CD4-positive, alpha-beta memory T cell (primary cell): ENCODE measurements around the gene RAPGEF4. TPM values are rescaled to one million over a fixed set of nuclear protein-coding genes. Genes with fewer than 3 reads are reported as not detected.
A peak's percentile ranks its signal among the peaks of the same experiment; 100 is the strongest.

ENCODE experiments used
- CTCF ChIA-PET: fragments of 350-600 bp; sonication (Branson Sonifier 250); formaldehyde crosslinking; loops from one replicate; lab custom pipeline; 2021; ENCODE audit warnings: inconsistent platforms; ENCODE audit not compliant: partially characterized antibody; lab: Charles Lee
- POLR2A ChIA-PET: fragments of 350-600 bp; sonication (Branson Sonifier 250); formaldehyde crosslinking; loops from one replicate; lab custom pipeline; 2021; ENCODE audit not compliant: partially characterized antibody; lab: Charles Lee
- DNase-seq, 5 donors: peaks; one replicate each; pipeline versions ENCODE4 v3.0.0 to v3.0.0-alpha.2; 2020 to 2022; ENCODE audit warnings: mixed read lengths in 1 of 5
- H3K27ac ChIP-seq: one replicate; pipeline ENCODE4 v1.7.0; 2013; ENCODE audit warnings: low read depth, low read length
- H3K27me3 ChIP-seq: 2 replicates; pipeline ENCODE4 v1.7.0; 2013; ENCODE audit warnings: mild to moderate bottlenecking, low read length, moderate library complexity; ENCODE audit not compliant: insufficient read depth
- H3K36me3 ChIP-seq: 2 replicates; pipeline ENCODE4 v1.7.0; 2013; ENCODE audit warnings: mild to moderate bottlenecking, low read length, moderate library complexity; ENCODE audit not compliant: insufficient read depth
- H3K4me1 ChIP-seq: 2 replicates; pipeline ENCODE4 v1.7.0; 2013; ENCODE audit warnings: mild to moderate bottlenecking, low read length, moderate library complexity; ENCODE audit not compliant: insufficient read depth
- H3K4me3 ChIP-seq, 2 donors: one replicate each; pipeline ENCODE4 v1.7.0; 2013; ENCODE audit warnings: low read length in 2 of 2, mild to moderate bottlenecking in 1 of 2
- H3K9me3 ChIP-seq, 2 donors: one replicate each; pipeline ENCODE4 v1.7.0; 2013; ENCODE audit warnings: low read length in 2 of 2, control low read depth in 1 of 2; ENCODE audit not compliant: control insufficient read depth in 1 of 2
- H3K27ac Mint-ChIP-seq, 7 donors: one replicate each; pipeline ENCODE4 v1.8.0; 2020 to 2021; ENCODE audit warnings: mixed read lengths in 7 of 7, mild to moderate bottlenecking in 6 of 7, inconsistent platforms in 3 of 7, moderate library complexity in 3 of 7
- H3K27me3 Mint-ChIP-seq, 2 donors: one replicate each; pipeline ENCODE4 v1.8.0; 2020 to 2021; ENCODE audit warnings: mixed read lengths in 2 of 2
- H3K36me3 Mint-ChIP-seq, 2 donors: one replicate each; pipeline ENCODE4 v1.8.0; 2020 to 2021; ENCODE audit warnings: mixed read lengths in 2 of 2, inconsistent platforms in 1 of 2, mild to moderate bottlenecking in 1 of 2
- H3K4me1 Mint-ChIP-seq, 4 donors: one replicate each; pipeline ENCODE4 v1.8.0; 2020 to 2021; ENCODE audit warnings: mixed read lengths in 4 of 4, mild to moderate bottlenecking in 1 of 4
- H3K4me3 Mint-ChIP-seq, 8 donors: one replicate each; pipeline ENCODE4 v1.8.0; 2020 to 2021; ENCODE audit warnings: mixed read lengths in 8 of 8, mild to moderate bottlenecking in 7 of 8, moderate library complexity in 6 of 8, inconsistent platforms in 3 of 8
- H3K9me3 Mint-ChIP-seq, 8 donors: one replicate each; pipeline ENCODE4 v1.8.0; 2020 to 2021; ENCODE audit warnings: mixed read lengths in 8 of 8, mild to moderate bottlenecking in 5 of 8, inconsistent platforms in 3 of 8, moderate library complexity in 1 of 8
- intact Hi-C: fragments of 100-400 bp; cut with micrococcal nuclease; formaldehyde crosslinking; loops from one replicate; pipeline ENCODE4 v1.15.1; 2023
- polyA plus RNA-seq, 2 donors: library from polyadenylated mRNA; unstranded; fragments of 300-500 nt; fragmentation: Illumina TruSeq; gene quantifications; one replicate each; pipeline ENCODE4 v1.2.3, GENCODE V29; 2021
- total RNA-seq, 2 experiments: library from RNA; stranded (reverse); gene quantifications; one replicate each; pipeline ENCODE4 v1.2.3, GENCODE V29; 2021

Gene RAPGEF4
- total and polyA plus RNA-seq, 4 experiments from 2014 or later: not detected

- no peaks in the 10 kb centered on the region for H3K9me3 ChIP-seq
- H3K27me3 Mint-ChIP-seq: peaks cover 9 to 13% of the 10 kb centered on the region in 2 donors
- intact Hi-C loops: no loop called here
- no peaks in the 10 kb centered on the region for H3K9me3 Mint-ChIP-seq
- H3K36me3 Mint-ChIP-seq: no peaks in the 10 kb centered on the region
- H3K4me3 ChIP-seq: no peak overlapping the region
- no peak for DNase-seq
- peaks cover 0 to 2% (median 0%) of the 10 kb centered on the region in 4 donors for H3K4me1 Mint-ChIP-seq
- no peaks in the 10 kb centered on the region for H3K36me3 ChIP-seq
- CTCF ChIA-PET: no interaction called here
- H3K27ac Mint-ChIP-seq: no peak overlapping the region
- no peaks in the 10 kb centered on the region for H3K4me1 ChIP-seq
- H3K27ac ChIP-seq: no peak overlapping the region
- no peak overlapping the region for H3K4me3 Mint-ChIP-seq
- POLR2A ChIA-PET: no interaction called here
- H3K27me3 ChIP-seq: no peaks in the 10 kb centered on the region
Observed at GRCh38 chr2:172968061-172968469, 232.4 kb downstream of the RAPGEF4 start.

DNA sequence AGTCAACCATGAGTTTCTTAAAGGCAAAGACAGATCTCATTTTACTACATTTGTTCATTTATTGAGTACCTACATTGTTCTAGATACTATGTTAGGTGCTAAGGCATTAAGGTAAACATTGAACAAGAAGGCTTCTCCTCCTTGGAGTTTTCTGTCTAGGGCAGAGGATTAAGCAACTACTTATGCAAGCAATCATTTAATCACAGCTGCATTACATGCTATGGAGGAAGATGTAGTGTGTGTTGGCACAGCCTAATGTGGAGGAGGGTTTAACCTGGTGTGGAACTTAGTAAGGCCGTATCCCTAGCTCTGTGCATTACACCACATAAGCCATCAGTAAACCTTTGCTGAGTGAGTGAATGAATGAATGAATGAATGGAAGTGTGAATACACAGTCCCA, 233.5 kb downstream of the RAPGEF4 start:
- Mint-ChIP-seq H3K4me3 (no peak overlapping the region), H3K4me1 (peaks cover 0 to 2% (median 0%) of the 10 kb centered on the region in 4 donors), H3K36me3 (no peaks in the 10 kb centered on the region), H3K9me3 (no peaks in the 10 kb centered on the region), H3K27me3 (peaks cover 9 to 19% of the 10 kb centered on the region in 2 donors), H3K27ac (no peak overlapping the region)
- ChIA-PET CTCF (interaction anchor here (0.8 to 1.2 kb wide), 3 partner anchors 10 to 23 kb away, joined by 3 to 4 read pairs (median 3); no protein-coding TSS in a partner anchor), POLR2A (no interaction called here)
- DNase-seq: no peak
- no peaks in the 10 kb centered on the region for H3K4me1 ChIP-seq
- intact Hi-C loops: no loop called here
- H3K27me3 ChIP-seq: no peaks in the 10 kb centered on the region
- no peaks in the 10 kb centered on the region for H3K36me3 ChIP-seq
- no peak overlapping the region for H3K4me3 ChIP-seq
- no peak overlapping the region for H3K27ac ChIP-seq
- no peaks in the 10 kb centered on the region for H3K9me3 ChIP-seq

- no peak for DNase-seq
- CTCF ChIA-PET: interaction anchor here (0.8 to 1.2 kb wide), 4 partner anchors 9 to 22 kb away, joined by 3 to 4 read pairs (median 4); no protein-coding TSS in a partner anchor
- no peaks in the 10 kb centered on the region for H3K9me3 Mint-ChIP-seq
- no peak overlapping the region for H3K4me3 Mint-ChIP-seq
- Histone ChIP-seq H3K27ac (no peak overlapping the region), H3K27me3 (no peaks in the 10 kb centered on the region), H3K4me1 (no peaks in the 10 kb centered on the region), H3K9me3 (no peaks in the 10 kb centered on the region), H3K36me3 (no peaks in the 10 kb centered on the region), H3K4me3 (no peak overlapping the region)
- H3K36me3 Mint-ChIP-seq: no peaks in the 10 kb centered on the region
- H3K27ac Mint-ChIP-seq: no peak overlapping the region
- H3K4me1 Mint-ChIP-seq: peaks cover 0 to 2% (median 0%) of the 10 kb centered on the region in 4 donors
- peaks cover 9 to 19% of the 10 kb centered on the region in 2 donors for H3K27me3 Mint-ChIP-seq
- intact Hi-C loops: no loop called here
- POLR2A ChIA-PET: no interaction called here
Observed at GRCh38 chr2:172969609-172970008, 234.0 kb downstream of the RAPGEF4 start.

GRCh38 chr2:172970660-172971059, 235.0 kb downstream of the RAPGEF4 start:
- DNase-seq: peak in 4 of 5 donors; percentile 6 to 42 (median 24)
- POLR2A ChIA-PET: interaction anchor here (1.2 kb wide), 1 partner anchor 27 kb away, joined by 3 read pairs; no protein-coding TSS in a partner anchor
- Mint-ChIP-seq H3K27me3 (peaks cover 7 to 24% of the 10 kb centered on the region in 2 donors), H3K4me1 (peaks cover 0 to 2% (median 0%) of the 10 kb centered on the region in 4 donors), H3K4me3 (no peak overlapping the region), H3K27ac (peak overlapping the region in 3 of 7 donors; percentile 10 to 62 (median 31)), H3K36me3 (no peaks in the 10 kb centered on the region), H3K9me3 (no peaks in the 10 kb centered on the region)
- Histone ChIP-seq H3K4me1 (no peaks in the 10 kb centered on the region), H3K27ac (no peak overlapping the region), H3K9me3 (no peaks in the 10 kb centered on the region), H3K36me3 (no peaks in the 10 kb centered on the region), H3K27me3 (no peaks in the 10 kb centered on the region), H3K4me3 (no peak overlapping the region)
- intact Hi-C loops: no loop called here
- CTCF ChIA-PET: interaction anchor here (1.2 to 1.3 kb wide), 2 partner anchors 9 to 56 kb away, joined by 3 to 4 read pairs; no protein-coding TSS in a partner anchor

GRCh38 chr2:172972005-172972619, 236.5 kb downstream of the RAPGEF4 start:
- ChIA-PET POLR2A (no interaction called here), CTCF (interaction anchor here (0.7 kb wide), 2 partner anchors 195 to 1285 kb away, joined by 3 read pairs; no protein-coding TSS in a partner anchor)
- no peaks in the 10 kb centered on the region for H3K4me1 ChIP-seq
- no peaks in the 10 kb centered on the region for H3K27me3 ChIP-seq
- H3K9me3 ChIP-seq: no peaks in the 10 kb centered on the region
- no peaks in the 10 kb centered on the region for H3K9me3 Mint-ChIP-seq
- H3K36me3 Mint-ChIP-seq: no peaks in the 10 kb centered on the region
- peak in 3 of 5 donors; percentile 3 to 16 (median 4) for DNase-seq
- peaks cover 14 to 28% of the 10 kb centered on the region in 2 donors for H3K27me3 Mint-ChIP-seq
- peaks cover 0 to 2% (median 0%) of the 10 kb centered on the region in 4 donors for H3K4me1 Mint-ChIP-seq
- H3K27ac Mint-ChIP-seq: no peak overlapping the region
- no peaks in the 10 kb centered on the region for H3K36me3 ChIP-seq
- H3K4me3 Mint-ChIP-seq: no peak overlapping the region
- H3K27ac ChIP-seq: no peak overlapping the region
- H3K4me3 ChIP-seq: no peak overlapping the region
- intact Hi-C loops: no loop called here

- H3K27me3 Mint-ChIP-seq: peaks cover 12 to 31% of the 10 kb centered on the region in 2 donors
- Histone ChIP-seq H3K27ac (no peak overlapping the region), H3K4me1 (no peaks in the 10 kb centered on the region), H3K27me3 (no peaks in the 10 kb centered on the region), H3K9me3 (no peaks in the 10 kb centered on the region), H3K36me3 (no peaks in the 10 kb centered on the region), H3K4me3 (no peak overlapping the region)
- intact Hi-C loops: no loop called here
- H3K4me3 Mint-ChIP-seq: no peak overlapping the region
- H3K4me1 Mint-ChIP-seq: peaks cover 0 to 2% (median 0%) of the 10 kb centered on the region in 4 donors
- no peak overlapping the region for H3K27ac Mint-ChIP-seq
- no peak for DNase-seq
- no peaks in the 10 kb centered on the region for H3K9me3 Mint-ChIP-seq
- ChIA-PET CTCF (no interaction called here), POLR2A (no interaction called here)
- H3K36me3 Mint-ChIP-seq: no peaks in the 10 kb centered on the region
Observed at GRCh38 chr2:172974762-172975161, 239.1 kb downstream of the RAPGEF4 start.

GRCh38 chr2:172976116-172976515, 240.5 kb downstream of the RAPGEF4 start:
- peaks cover 14 to 34% of the 10 kb centered on the region in 2 donors for H3K27me3 Mint-ChIP-seq

More at GRCh38 chr2:172976116-172976515, 240.5 kb downstream of the RAPGEF4 start:
- Mint-ChIP-seq H3K36me3 (no peaks in the 10 kb centered on the region), H3K4me3 (no peak overlapping the region), H3K27ac (no peak overlapping the region), H3K9me3 (no peaks in the 10 kb centered on the region), H3K4me1 (no peaks in the 10 kb centered on the region)
- CTCF ChIA-PET: no interaction called here
- no peak overlapping the region for H3K27ac ChIP-seq
- no peak for DNase-seq
- H3K4me3 ChIP-seq: no peak overlapping the region
- no peaks in the 10 kb centered on the region for H3K9me3 ChIP-seq
- peaks cover 4% of the 10 kb centered on the region for H3K27me3 ChIP-seq
- H3K36me3 ChIP-seq: no peaks in the 10 kb centered on the region
- intact Hi-C loops: no loop called here
- no peaks in the 10 kb centered on the region for H3K4me1 ChIP-seq
- POLR2A ChIA-PET: no interaction called here
